GM12878 (cell line): ENCODE results near the gene OPN3. TPM values are rescaled to one million over a fixed set of nuclear protein-coding genes. Genes with fewer than 3 reads are reported as not detected.

Experiments used
- ATAC-seq: fragments of 200-7000 bp; cut with Tn5 transposase; 3 replicates; pipeline ENCODE4 v1.9.1; 2020; ENCODE audit warnings: mild to moderate bottlenecking, moderate library complexity
- BruUV-seq: library from RNA; stranded (reverse); fragments of 400-500 nt; replicated peaks from 2 replicates; lab custom pipeline; 2021; lab: Mats Ljungman, UMichigan
- CTCF ChIA-PET: fragments of 300-600 bp; sonication (Branson Sonifier 250); formaldehyde crosslinking; extraction: SDS; loops from one replicate; lab custom pipeline; 2021; ENCODE audit warnings: inconsistent platforms; lab: Yijun Ruan, JAX
- POLR2A ChIA-PET: fragments of 350-600 bp; formaldehyde crosslinking; extraction: SDS; loops from one replicate; lab custom pipeline; 2021; ENCODE audit warnings: inconsistent platforms; lab: Charles Lee
- RAD21 ChIA-PET: fragments of 300-600 bp; sonication (Branson Sonifier 250); formaldehyde crosslinking; loops from one replicate; lab custom pipeline; 2023; ENCODE audit warnings: antibody characterized with exemption; ENCODE audit not compliant: unreplicated experiment; lab: Charles Lee
- SMC1A ChIA-PET: fragments of 300-600 bp; sonication (Branson Sonifier 250); formaldehyde crosslinking; loops from one replicate; lab custom pipeline; 2023; ENCODE audit not compliant: unreplicated experiment, uncharacterized antibody; lab: Charles Lee
- DNase-seq: peaks from one replicate; pipeline ENCODE4 v3.0.0-alpha.2; 2011; ENCODE audit warnings: low read depth, low spot score
- FAIRE-seq: peaks from 3 replicates; lab custom pipeline; 2011; peaks lifted over from hg19 to GRCh38; lab: Jason Lieb, UNC
- H2AFZ ChIP-seq: 2 replicates; pipeline ENCODE4 v1.6.0; 2011; ENCODE audit warnings: low read depth, low read length, control low read depth; ENCODE audit not compliant: control insufficient read depth
- H3K27ac ChIP-seq: 2 replicates; pipeline ENCODE4 v1.5.1; 2011; ENCODE audit warnings: control low read depth; ENCODE audit not compliant: control insufficient read depth, insufficient read depth
- H3K27me3 ChIP-seq, 2 experiments: replicated peaks in 1 of 2; 2 replicates each; pipeline versions ENCODE4 v1.6.0 to v1.6.1; 2011; ENCODE audit warnings: low read length in 1 of 2; ENCODE audit not compliant: control insufficient read depth in 2 of 2, insufficient read depth in 2 of 2
- H3K36me3 ChIP-seq, 2 experiments: 2 replicates each; pipeline ENCODE4 v1.5.1; 2011; ENCODE audit warnings: low read length in 1 of 2; ENCODE audit not compliant: control insufficient read depth in 2 of 2, insufficient read depth in 2 of 2
- H3K4me1 ChIP-seq: 2 replicates; pipeline ENCODE4 v1.6.1; 2011; ENCODE audit warnings: mild to moderate bottlenecking, low read length, moderate library complexity, mixed read lengths; ENCODE audit not compliant: control insufficient read depth, insufficient read depth
- H3K4me2 ChIP-seq: 2 replicates; pipeline ENCODE4 v1.6.0; 2011; ENCODE audit warnings: control low read depth; ENCODE audit not compliant: control insufficient read depth, insufficient read depth
- H3K4me3 ChIP-seq: fragments of 200-600 bp; sonication (generic); 2 replicates; pipeline ENCODE4 v1.5.1; 2016
- H3K79me2 ChIP-seq: 2 replicates; pipeline ENCODE4 v1.6.0; 2011; ENCODE audit warnings: low read length; ENCODE audit not compliant: control insufficient read depth, insufficient read depth
- H3K9ac ChIP-seq: 2 replicates; pipeline ENCODE4 v1.8.0; 2011; ENCODE audit warnings: low read length, control low read depth, mixed read lengths; ENCODE audit not compliant: control insufficient read depth, insufficient read depth
- H3K9me3 ChIP-seq: replicated peaks from 3 replicates; pipeline ENCODE4 v1.5.1; 2011; ENCODE audit warnings: mild to moderate bottlenecking, low read length; ENCODE audit not compliant: control insufficient read depth, insufficient read depth
- H4K20me1 ChIP-seq: 2 replicates; pipeline ENCODE4 v1.6.0; 2011; ENCODE audit not compliant: control insufficient read depth, insufficient read depth
- KLF5 ChIP-seq: fragments of 450-650 bp; IDR thresholded peaks from 2 replicates; pipeline ENCODE4 v1.6.1; 2014; ENCODE audit warnings: mild to moderate bottlenecking; ENCODE audit not compliant: partially characterized antibody
- RAD21 ChIP-seq: IDR thresholded peaks from 2 replicates; pipeline ENCODE4 v1.6.1; 2011; ENCODE audit warnings: mild to moderate bottlenecking, low read depth, low read length, moderate library complexity; ENCODE audit not compliant: insufficient read depth
- RB1 ChIP-seq: fragments of 450-650 bp; formaldehyde crosslinking; IDR thresholded peaks from 2 replicates; pipeline ENCODE4 v1.6.1; 2017; ENCODE audit warnings: mild to moderate bottlenecking, borderline replicate concordance
- SUPT20H ChIP-seq: IDR thresholded peaks from 2 replicates; pipeline ENCODE4 v1.6.1; 2011; ENCODE audit warnings: low read depth, mild to moderate bottlenecking, low read length, moderate library complexity, borderline replicate concordance; ENCODE audit not compliant: control insufficient read depth
- SUZ12 ChIP-seq: fragments of 200-600 bp; sonication (generic); IDR thresholded peaks from one replicate; pipeline ENCODE4 v1.6.1; 2018; ENCODE audit warnings: antibody characterized with exemption, mild to moderate bottlenecking; ENCODE audit not compliant: unreplicated experiment
- WGBS: methylation state at CpG from one replicate; pipeline ENCODE4 v1.1.6; 2016; ENCODE audit warnings: low lambda C conversion rate; ENCODE audit not compliant: insufficient replicate concordance, insufficient coverage; ENCODE audit errors: missing lambda C conversion rate; 5-methylcytosine and 5-hydroxymethylcytosine counted together
- in situ Hi-C: fragments of 300-500 bp; cut with MboI; formaldehyde crosslinking; loops from 9 replicates; pipeline ENCODE4 v1.14.3; 2018; ENCODE audit warnings: mixed read lengths
- intact Hi-C: fragments of 100-400 bp; cut with micrococcal nuclease; formaldehyde crosslinking; loops from one replicate; pipeline ENCODE4 v1.14.2; 2022; ENCODE audit not compliant: unreplicated experiment
- polyA plus RNA-seq, 11 experiments: library from polyadenylated mRNA; depleted of rRNA in 4 of 11; unstranded in 6 of 11; stranded (reverse) in 5 of 11; fragments of >200 nt; fragmentation: Nextera tagmentation in 4 of 11; fragmentation: Illumina TruSeq in 1 of 11; extraction: Ambion mirVana in 4 of 11; extraction: Trizol in 1 of 11; gene quantifications; 1 replicate in 1 of 11; 2 replicates in 10 of 11; pipeline versions ENCODE4 v1.2.1 to v1.2.3, GENCODE V29; 2011 to 2016; ENCODE audit warnings: inconsistent platforms in 2 of 11, missing spikeins in 2 of 11, low read depth in 1 of 11
- total RNA-seq, 4 experiments: library from RNA; depleted of rRNA in 3 of 4; stranded (reverse); fragments of >200 nt in 3 of 4; fragmentation: Illumina TruSeq in 1 of 4; extraction: Trizol in 1 of 4; gene quantifications; 2 replicates each; pipeline versions ENCODE4 v1.2.1 to v1.2.3, GENCODE V29; 2013 to 2021
- TF ChIP-seq, protein P1 (sequence below): fragments of 450-650 bp; IDR thresholded peaks from 2 replicates; pipeline ENCODE4 v1.6.1; 2018; ENCODE audit warnings: mild to moderate bottlenecking, low read depth, moderate library complexity; ENCODE audit not compliant: partially characterized antibody
- TF ChIP-seq, protein P2 (sequence below): IDR thresholded peaks from 2 replicates; pipeline ENCODE4 v1.6.1; 2011; ENCODE audit warnings: low read depth, mild to moderate bottlenecking, low read length, moderate library complexity, borderline replicate concordance; ENCODE audit errors: extremely low read depth

The OPN3 gene
- total and polyA plus RNA-seq, 10 of the 15 experiments (the other 5 are each of a cell fraction or from before 2014, with no cell fraction given): 0.26 to 12.2 (median 7.4) TPM

DNA sequence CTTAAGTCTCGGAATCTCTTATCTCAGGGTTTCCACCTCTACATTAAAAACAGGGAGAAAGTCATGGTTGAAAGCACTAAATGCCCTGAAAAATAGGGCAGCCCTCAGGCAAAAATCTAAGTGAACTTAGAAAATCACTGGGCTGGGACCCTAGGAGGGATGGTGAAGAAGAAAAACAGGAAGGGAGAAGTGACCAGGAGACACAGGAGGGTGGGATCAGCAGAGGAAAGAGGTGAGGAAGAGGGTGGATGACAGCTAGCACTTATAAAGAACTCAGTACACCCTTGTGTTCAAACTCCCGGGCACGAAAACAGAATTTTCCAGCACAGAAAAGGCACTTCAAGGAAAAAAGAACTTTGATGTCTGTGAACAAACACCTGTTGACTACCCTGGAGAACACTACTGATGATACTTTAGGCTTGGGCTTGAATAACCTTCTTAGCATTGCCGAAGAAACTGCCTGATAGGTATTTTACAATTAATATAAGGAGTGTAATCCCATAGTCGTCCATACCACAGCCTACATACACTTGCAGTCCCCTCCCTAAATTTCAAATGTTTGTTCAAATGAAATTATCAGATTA, 2.0 kb downstream of the OPN3 start:
- FAIRE-seq: no peak
- no TSS peak for BruUV-seq
- H3K4me3 ChIP-seq: peak overlapping the region; percentile 94

DNA sequence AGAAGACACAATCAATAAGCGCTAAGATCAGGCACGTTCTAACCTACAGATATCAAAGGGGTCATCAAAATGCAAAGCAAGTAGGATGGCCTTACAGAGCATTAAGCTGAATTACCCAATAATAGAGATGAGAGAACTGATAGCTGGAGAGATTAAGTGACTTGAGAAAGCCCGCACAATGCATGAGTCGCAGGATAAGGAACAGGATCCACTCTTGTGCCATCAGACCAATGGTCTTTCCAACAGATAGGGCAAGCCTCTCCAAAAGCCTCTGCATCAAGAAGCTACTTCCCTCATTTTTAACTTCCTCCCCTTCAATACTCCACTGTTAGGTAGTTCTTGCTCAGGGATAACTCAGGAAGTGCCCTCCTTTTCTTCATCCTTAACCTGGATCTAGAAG, 2.6 kb downstream of the OPN3 start:
- 0 out of 2 replicates have a peak overlapping the region, but pooled peaks have one; percentile 13 for H3K9ac ChIP-seq
- SMC1A ChIA-PET: interaction anchor here (1.0 to 2.4 kb wide), 2 partner anchors 11 to 27 kb away, joined by 3 to 7 read pairs; no protein-coding TSS in a partner anchor
- H3K4me3 ChIP-seq: peak overlapping the region; percentile 94
- H3K27me3 ChIP-seq: no peaks in the 10 kb centered on the region
- H3K4me1 ChIP-seq: peaks cover 10% of the 10 kb centered on the region
- 98% methylated on average over 4 of the region's 4 CpGs for WGBS
- FAIRE-seq: no peak
- no peak for DNase-seq
- no peak for TF ChIP-seq KLF5
- TF ChIP-seq, protein P1, sequence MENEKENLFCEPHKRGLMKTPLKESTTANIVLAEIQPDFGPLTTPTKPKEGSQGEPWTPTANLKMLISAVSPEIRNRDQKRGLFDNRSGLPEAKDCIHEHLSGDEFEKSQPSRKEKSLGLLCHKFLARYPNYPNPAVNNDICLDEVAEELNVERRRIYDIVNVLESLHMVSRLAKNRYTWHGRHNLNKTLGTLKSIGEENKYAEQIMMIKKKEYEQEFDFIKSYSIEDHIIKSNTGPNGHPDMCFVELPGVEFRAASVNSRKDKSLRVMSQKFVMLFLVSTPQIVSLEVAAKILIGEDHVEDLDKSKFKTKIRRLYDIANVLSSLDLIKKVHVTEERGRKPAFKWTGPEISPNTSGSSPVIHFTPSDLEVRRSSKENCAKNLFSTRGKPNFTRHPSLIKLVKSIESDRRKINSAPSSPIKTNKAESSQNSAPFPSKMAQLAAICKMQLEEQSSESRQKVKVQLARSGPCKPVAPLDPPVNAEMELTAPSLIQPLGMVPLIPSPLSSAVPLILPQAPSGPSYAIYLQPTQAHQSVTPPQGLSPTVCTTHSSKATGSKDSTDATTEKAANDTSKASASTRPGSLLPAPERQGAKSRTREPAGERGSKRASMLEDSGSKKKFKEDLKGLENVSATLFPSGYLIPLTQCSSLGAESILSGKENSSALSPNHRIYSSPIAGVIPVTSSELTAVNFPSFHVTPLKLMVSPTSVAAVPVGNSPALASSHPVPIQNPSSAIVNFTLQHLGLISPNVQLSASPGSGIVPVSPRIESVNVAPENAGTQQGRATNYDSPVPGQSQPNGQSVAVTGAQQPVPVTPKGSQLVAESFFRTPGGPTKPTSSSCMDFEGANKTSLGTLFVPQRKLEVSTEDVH: no peak
- TF ChIP-seq RAD21: no peak
- TF ChIP-seq SUPT20H: no peak
- H3K9me3 ChIP-seq: no peaks in the 10 kb centered on the region; the same call in 2 of the 3 replicates
- no peak overlapping the region for H3K27ac ChIP-seq
- BruUV-seq: no TSS peak
- in situ Hi-C loops: no loop called here
- H4K20me1 ChIP-seq: no peaks in the 10 kb centered on the region
- intact Hi-C loops: loop anchor here (5.0 kb wide), 1 partner anchor 210 kb away; the partner anchor contains the start of gene EXO1
- CTCF ChIA-PET: interaction anchor here (1.7 kb wide), 1 partner anchor 10 kb away, joined by 4 read pairs; no protein-coding TSS in a partner anchor
- peaks cover 39% of the 10 kb centered on the region for H3K79me2 ChIP-seq
- ATAC-seq: no peak
- no peaks in the 10 kb centered on the region; a peak in 1 of 4 replicates for H3K36me3 ChIP-seq
- POLR2A ChIA-PET: no interaction called here
- H3K4me2 ChIP-seq: peak overlapping the region; percentile 87
- H2AFZ ChIP-seq: no peak overlapping the region
- RAD21 ChIA-PET: no interaction called here

More for the DNA sequence above, 2.0 kb downstream of the OPN3 start:
- no peak for TF ChIP-seq RB1
- TF ChIP-seq, protein P2, sequence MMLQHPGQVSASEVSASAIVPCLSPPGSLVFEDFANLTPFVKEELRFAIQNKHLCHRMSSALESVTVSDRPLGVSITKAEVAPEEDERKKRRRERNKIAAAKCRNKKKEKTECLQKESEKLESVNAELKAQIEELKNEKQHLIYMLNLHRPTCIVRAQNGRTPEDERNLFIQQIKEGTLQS: no peak
- no peak for TF ChIP-seq SUZ12
- CTCF ChIA-PET: interaction anchor here (1.7 kb wide), 1 partner anchor 11 kb away, joined by 4 read pairs; no protein-coding TSS in a partner anchor
- H3K4me1 ChIP-seq: peaks cover 10% of the 10 kb centered on the region
- RAD21 ChIA-PET: no interaction called here
- no peaks in the 10 kb centered on the region; the same call in 2 of the 3 replicates for H3K9me3 ChIP-seq
- peak overlapping the region; percentile 87 for H3K4me2 ChIP-seq
- POLR2A ChIA-PET: no interaction called here
- H3K27me3 ChIP-seq: no peaks in the 10 kb centered on the region
- 0 out of 2 replicates have a peak overlapping the region, but pooled peaks have one; percentile 10 for H3K27ac ChIP-seq
- ATAC-seq: no peak
- no peaks in the 10 kb centered on the region; a peak in 1 of 4 replicates for H3K36me3 ChIP-seq
- no peak overlapping the region for H2AFZ ChIP-seq
- intact Hi-C loops: loop anchor here (5.0 kb wide), 1 partner anchor 209 kb away; the partner anchor contains the start of gene EXO1
- peak overlapping the region; percentile 13; the same call in 1 of the 2 replicates for H3K9ac ChIP-seq
- H3K79me2 ChIP-seq: peaks cover 39% of the 10 kb centered on the region
- no peaks in the 10 kb centered on the region for H4K20me1 ChIP-seq
- WGBS: 78% methylated on average over 5 of the region's 5 CpGs
- no peak for DNase-seq
- SMC1A ChIA-PET: interaction anchor here (1.4 to 2.4 kb wide), 2 partner anchors 12 to 30 kb away, joined by 3 to 7 read pairs; no protein-coding TSS in a partner anchor
- in situ Hi-C loops: no loop called here
